Heart left ventricle (tissue), 16 donors: ENCODE data around the gene ANO2. TPM values are rescaled to one million over a fixed set of nuclear protein-coding genes. Genes with fewer than 3 reads are reported as not detected.

Experiments
- ATAC-seq, 4 donors: fragments of 200-7000 bp; cut with Tn5 transposase; one replicate each; pipeline ENCODE4 v1.9.1; 2020 to 2022; ENCODE audit warnings: moderate library complexity in 4 of 4, mild to moderate bottlenecking in 3 of 4, moderate number of reproducible peaks in 1 of 4
- DNase-seq, 5 donors: peaks; one replicate each; pipeline ENCODE4 v3.0.0-alpha.2; 2020
- H3K27ac ChIP-seq, 12 donors: fragments of 200-600 bp; sonication (generic) in 4 of 12; one replicate each; pipeline versions ENCODE4 v1.5.0 to v1.8.0; 2016 to 2022; ENCODE audit warnings: mild to moderate bottlenecking in 2 of 12
- H3K27me3 ChIP-seq, 9 donors: fragments of 200-600 bp; sonication (generic) in 2 of 9; one replicate each; pipeline versions ENCODE4 v1.5.1 to v1.8.0; 2016 to 2022; ENCODE audit warnings: mild to moderate bottlenecking in 3 of 9
- H3K36me3 ChIP-seq, 9 donors: fragments of 200-600 bp; sonication (generic) in 2 of 9; one replicate each; pipeline versions ENCODE4 v1.5.0 to v1.8.0; 2018 to 2022; ENCODE audit warnings: mild to moderate bottlenecking in 2 of 9
- H3K4me1 ChIP-seq, 12 donors: fragments of 200-600 bp; sonication (generic) in 4 of 12; one replicate each; pipeline versions ENCODE4 v1.5.0 to v1.8.0; 2016 to 2022; ENCODE audit warnings: mild to moderate bottlenecking in 3 of 12
- H3K4me3 ChIP-seq, 12 donors: fragments of 200-600 bp; sonication (generic) in 4 of 12; one replicate each; pipeline versions ENCODE4 v1.5.0 to v1.8.0; 2017 to 2022; ENCODE audit warnings: mild to moderate bottlenecking in 9 of 12, moderate library complexity in 4 of 12
- H3K9me3 ChIP-seq, 12 donors: fragments of 200-600 bp; sonication (generic) in 4 of 12; one replicate each; pipeline versions ENCODE4 v1.5.0 to v1.8.0; 2016 to 2022; ENCODE audit warnings: mild to moderate bottlenecking in 1 of 12
- CTCF ChIP-seq, 12 donors: fragments of 200-600 bp; sonication (generic) in 4 of 12; IDR thresholded peaks; one replicate each; pipeline versions ENCODE4 v1.5.0 to v1.8.0; 2018 to 2022; ENCODE audit warnings: antibody characterized with exemption in 12 of 12, mild to moderate bottlenecking in 5 of 12
- POLR2A ChIP-seq, 2 donors: fragments of 450-650 bp; IDR thresholded peaks; one replicate each; pipeline ENCODE4 v1.6.1; 2017; ENCODE audit warnings: antibody characterized with exemption in 2 of 2, mild to moderate bottlenecking in 2 of 2, moderate library complexity in 2 of 2
- WGBS, 4 donors: extraction: QIAGEN DNeasy Blood & Tissue Kit in 2 of 4; methylation state at CpG; one replicate each; pipeline versions ENCODE4 v1.1.5 to v1.1.7; 2013 to 2018; 5-methylcytosine and 5-hydroxymethylcytosine counted together
- intact Hi-C, 10 donors: fragments of 100-400 bp; cut with DNase I; formaldehyde crosslinking; loops; one replicate each; pipeline versions ENCODE4 v1.11.1 to v1.14.2; 2022
- polyA plus RNA-seq, 2 donors: library from polyadenylated mRNA; stranded (reverse); fragments of 200-250 nt; gene quantifications; one replicate each; pipeline ENCODE4 v1.2.3, GENCODE V29; 2013
- total RNA-seq, 9 donors: library from RNA; depleted of rRNA in 2 of 9; stranded (reverse); fragments of >200 nt in 2 of 9; fragmentation: NEBNext Ultra II Directional in 3 of 9; extraction: Animal tissue kit (Norgen Biotek cat#: 25700) in 3 of 9; gene quantifications; one replicate each; pipeline versions ENCODE4 v1.1.0 to v1.2.4, GENCODE V29; 2016 to 2023
- donor health status: ischemic (EF 13 %, LVEDD 7.1; RV severe dilation, severe dysfunction).
- donor health status: healthy with polysubstance abuse.
- donor health status: DM: no; HTN: yes; CAD: no.
- donor health status: DM: no; HTN: no; CAD: no.
- donor health status: ischemic (EF 25% LVEDD 6.9; RV normal size, moderate dysfunction).
- donor health status: ischemic (EF 25% LVEDD 5.7; RV mildly dilated, moderate dysfunction).
- donor health status: healthy.
- donor health status: DM: yes; HTN: yes; CAD: no.
- donor health status: ischemic (EF 35%, LVEDD 5.7; RV mildly dilated, moderate dysfunction).
- donor health status: nonischemic (EF 11% LVEDD 7.7; RV severe dilation, severe dysfunction).
- donor health status: DM: yes; HTN: yes; CAD: no.
- donor health status: PGD.
- donor health status: ischemic (EF 29% LVEDD 5.4; RV normal size, mild dysfunction).
- donor health status: nonischemic (EF 23%, LVEDD 6.1; RV moderate dilation, normal function).

The ANO2 gene
- total and polyA plus RNA-seq, 11 donors, result 3.4 to 19.4 (median 9.4) TPM

DNA sequence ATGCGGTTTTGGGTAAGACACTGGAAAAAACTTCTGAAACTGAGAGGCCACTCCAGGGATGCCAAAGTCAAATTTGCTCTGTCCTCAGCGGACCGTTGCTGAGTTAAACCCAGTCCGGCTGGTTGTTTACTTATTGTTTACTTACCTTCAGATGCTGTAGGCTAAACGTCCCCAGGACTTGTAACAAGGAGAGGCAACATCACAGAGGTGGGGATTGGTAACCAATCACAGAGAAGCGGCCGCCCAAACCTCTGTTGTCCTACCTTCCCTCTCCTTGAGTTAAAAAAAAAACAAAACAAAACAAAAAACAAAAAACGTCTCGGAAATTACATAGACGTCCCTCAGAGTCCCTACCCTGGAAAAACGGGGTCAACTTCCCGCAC, 380 bp downstream of the ANO2 start:
- intact Hi-C loops, result no loop called here
- Histone ChIP-seq H3K4me1 (peaks cover 0 to 15% (median 4%) of the 10 kb centered on the region in 12 donors), H3K36me3 (peaks cover 0 to 69% (median 21%) of the 10 kb centered on the region in 9 donors), H3K9me3 (no peaks in the 10 kb centered on the region), H3K27me3 (peaks cover 9 to 36% (median 19%) of the 10 kb centered on the region in 9 donors), H3K4me3 (peak overlapping the region in 11 of 12 donors; percentile 13 to 62 (median 42)), H3K27ac (no peak overlapping the region)
- DNase-seq, result no peak
- TF ChIP-seq POLR2A (IDR thresholded peaks at IDR 0.05) (no peak), CTCF (IDR thresholded peaks at IDR 0.05) (no peak)
- 26 to 42% (median 35%) methylated on average over 12 of the region's 12 CpGs for WGBS, 4 donors
- ATAC-seq, result no peak

GRCh38 chr12:5944053-5944452, 1.0 kb downstream of the ANO2 start:
- peaks cover 9 to 36% (median 19%) of the 10 kb centered on the region in 9 donors for H3K27me3 ChIP-seq
- H3K4me1 ChIP-seq, result peaks cover 0 to 15% (median 4%) of the 10 kb centered on the region in 12 donors
- H3K4me3 ChIP-seq, result no peak overlapping the region
- no peak for TF ChIP-seq CTCF (IDR thresholded peaks at IDR 0.05)
- TF ChIP-seq POLR2A (IDR thresholded peaks at IDR 0.05), result no peak
- H3K27ac ChIP-seq, result no peak overlapping the region
- no peaks in the 10 kb centered on the region for H3K9me3 ChIP-seq
- H3K36me3 ChIP-seq, result peaks cover 0 to 69% (median 16%) of the 10 kb centered on the region in 9 donors
- WGBS, 4 donors, result 84 to 93% (median 88%) methylated on average over 8 of the region's 8 CpGs
- DNase-seq (no peak), ATAC-seq (no peak)
- intact Hi-C loops, result no loop called here

GRCh38 chr12:5941907-5942306, 3.2 kb downstream of the ANO2 start:
- Histone ChIP-seq H3K27me3 (peaks cover 9 to 36% (median 19%) of the 10 kb centered on the region in 9 donors), H3K36me3 (peaks cover 0 to 64% (median 11%) of the 10 kb centered on the region in 9 donors), H3K4me3 (no peak overlapping the region), H3K27ac (no peak overlapping the region), H3K4me1 (peaks cover 0 to 15% (median 4%) of the 10 kb centered on the region in 12 donors), H3K9me3 (no peaks in the 10 kb centered on the region)
- TF ChIP-seq CTCF (IDR thresholded peaks at IDR 0.05) (no peak), POLR2A (IDR thresholded peaks at IDR 0.05) (no peak)
- DNase-seq, result no peak
- 58 to 76% (median 61%) methylated on average over 3 of the region's 3 CpGs for WGBS, 4 donors
- ATAC-seq, result peak in 1 of 4 donors; percentile 44
- intact Hi-C loops, result no loop called here

GRCh38 chr12:5927732-5928516, 17.1 kb downstream of the ANO2 start:
- ATAC-seq (peak in 2 of 4 donors; percentile 11 to 26), DNase-seq (no peak)

More at GRCh38 chr12:5927732-5928516, 17.1 kb downstream of the ANO2 start:
- 68 to 75% (median 72%) methylated on average over 2 to 4 of the region's 4 CpGs for whole genome bisulfite sequencing, 4 donors
- H3K27ac ChIP-seq, result no peak overlapping the region
- intact Hi-C loops, result no loop called here
- no peaks in the 10 kb centered on the region for H3K9me3 ChIP-seq
- no peaks in the 10 kb centered on the region for H3K27me3 ChIP-seq
- TF ChIP-seq POLR2A (IDR thresholded peaks at IDR 0.05) (no peak), CTCF (IDR thresholded peaks at IDR 0.05) (no peak)
- no peak overlapping the region for H3K4me3 ChIP-seq
- H3K36me3 ChIP-seq, result peaks cover 0 to 8% (median 0%) of the 10 kb centered on the region in 9 donors
- H3K4me1 ChIP-seq, result no peaks in the 10 kb centered on the region
